Glutamatergic neuron (in vitro differentiated cells): Measurements from ENCODE around the gene TSN. TPM values are rescaled to one million over a fixed set of nuclear protein-coding genes. Genes with fewer than 3 reads are reported as not detected.

Experiments
- DNase-seq: peaks from one replicate; pipeline ENCODE4 v3.0.0; 2022
- H3K27ac Mint-ChIP-seq: one replicate; pipeline ENCODE4 v1.8.0; 2020; ENCODE audit warnings: mild to moderate bottlenecking, mixed read lengths, inconsistent platforms; ENCODE audit not compliant: unreplicated experiment
- H3K27me3 Mint-ChIP-seq: one replicate; pipeline ENCODE4 v1.8.0; 2020; ENCODE audit warnings: mild to moderate bottlenecking, moderate library complexity, mixed read lengths, inconsistent platforms; ENCODE audit not compliant: unreplicated experiment
- H3K36me3 Mint-ChIP-seq: one replicate; pipeline ENCODE4 v1.8.0; 2020; ENCODE audit warnings: mild to moderate bottlenecking, mixed read lengths, inconsistent platforms; ENCODE audit not compliant: unreplicated experiment
- H3K4me1 Mint-ChIP-seq: one replicate; pipeline ENCODE4 v1.8.0; 2020; ENCODE audit warnings: mild to moderate bottlenecking, low read depth, mixed read lengths, inconsistent platforms; ENCODE audit not compliant: unreplicated experiment
- H3K4me3 Mint-ChIP-seq: one replicate; pipeline ENCODE4 v1.8.0; 2020; ENCODE audit warnings: mild to moderate bottlenecking, mixed read lengths, inconsistent platforms; ENCODE audit not compliant: unreplicated experiment
- H3K9me3 Mint-ChIP-seq: one replicate; pipeline ENCODE4 v1.8.0; 2020; ENCODE audit warnings: mild to moderate bottlenecking, moderate library complexity, mixed read lengths, inconsistent platforms; ENCODE audit not compliant: unreplicated experiment
- total RNA-seq: library from RNA; stranded (reverse); fragmentation: NEBNext Ultra II Directional; extraction: Animal tissue kit (Norgen Biotek cat#: 25700); gene quantifications from one replicate; pipeline ENCODE4 v1.2.1, GENCODE V29; 2021; ENCODE audit not compliant: unreplicated experiment
- TF ChIP-seq, protein P1 (sequence below): fragments of 200-600 bp; sonication (generic); IDR thresholded peaks from one replicate; pipeline ENCODE4 v1.5.0; 2021; ENCODE audit not compliant: partially characterized antibody, unreplicated experiment

The TSN gene
- total RNA-seq, 1 donor from 2014 or later, result 47.8 TPM

DNA sequence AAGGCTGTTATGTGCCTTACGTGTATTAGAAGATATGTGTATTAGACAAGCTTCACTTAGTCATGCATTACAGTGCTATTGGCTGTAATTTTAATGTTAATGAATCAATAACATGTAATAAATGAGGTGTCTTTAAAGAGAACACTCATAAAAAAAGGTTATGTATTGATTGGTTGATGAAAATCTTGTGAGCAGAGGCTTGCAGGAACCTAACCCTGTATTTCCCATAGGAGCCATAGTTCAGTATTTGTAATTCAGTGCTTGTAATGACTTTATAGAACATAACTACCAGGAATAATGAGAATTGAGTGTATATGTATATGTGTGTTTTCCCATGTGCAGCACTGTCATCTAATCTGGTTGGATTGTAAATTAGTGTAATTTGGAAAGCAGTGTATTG is 33.2 kb downstream of the TSN start:
- Mint-ChIP-seq H3K27ac (no peak overlapping the region), H3K27me3 (no peaks in the 10 kb centered on the region)
- TF ChIP-seq, protein P1, sequence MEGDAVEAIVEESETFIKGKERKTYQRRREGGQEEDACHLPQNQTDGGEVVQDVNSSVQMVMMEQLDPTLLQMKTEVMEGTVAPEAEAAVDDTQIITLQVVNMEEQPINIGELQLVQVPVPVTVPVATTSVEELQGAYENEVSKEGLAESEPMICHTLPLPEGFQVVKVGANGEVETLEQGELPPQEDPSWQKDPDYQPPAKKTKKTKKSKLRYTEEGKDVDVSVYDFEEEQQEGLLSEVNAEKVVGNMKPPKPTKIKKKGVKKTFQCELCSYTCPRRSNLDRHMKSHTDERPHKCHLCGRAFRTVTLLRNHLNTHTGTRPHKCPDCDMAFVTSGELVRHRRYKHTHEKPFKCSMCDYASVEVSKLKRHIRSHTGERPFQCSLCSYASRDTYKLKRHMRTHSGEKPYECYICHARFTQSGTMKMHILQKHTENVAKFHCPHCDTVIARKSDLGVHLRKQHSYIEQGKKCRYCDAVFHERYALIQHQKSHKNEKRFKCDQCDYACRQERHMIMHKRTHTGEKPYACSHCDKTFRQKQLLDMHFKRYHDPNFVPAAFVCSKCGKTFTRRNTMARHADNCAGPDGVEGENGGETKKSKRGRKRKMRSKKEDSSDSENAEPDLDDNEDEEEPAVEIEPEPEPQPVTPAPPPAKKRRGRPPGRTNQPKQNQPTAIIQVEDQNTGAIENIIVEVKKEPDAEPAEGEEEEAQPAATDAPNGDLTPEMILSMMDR, result no peak

DNA sequence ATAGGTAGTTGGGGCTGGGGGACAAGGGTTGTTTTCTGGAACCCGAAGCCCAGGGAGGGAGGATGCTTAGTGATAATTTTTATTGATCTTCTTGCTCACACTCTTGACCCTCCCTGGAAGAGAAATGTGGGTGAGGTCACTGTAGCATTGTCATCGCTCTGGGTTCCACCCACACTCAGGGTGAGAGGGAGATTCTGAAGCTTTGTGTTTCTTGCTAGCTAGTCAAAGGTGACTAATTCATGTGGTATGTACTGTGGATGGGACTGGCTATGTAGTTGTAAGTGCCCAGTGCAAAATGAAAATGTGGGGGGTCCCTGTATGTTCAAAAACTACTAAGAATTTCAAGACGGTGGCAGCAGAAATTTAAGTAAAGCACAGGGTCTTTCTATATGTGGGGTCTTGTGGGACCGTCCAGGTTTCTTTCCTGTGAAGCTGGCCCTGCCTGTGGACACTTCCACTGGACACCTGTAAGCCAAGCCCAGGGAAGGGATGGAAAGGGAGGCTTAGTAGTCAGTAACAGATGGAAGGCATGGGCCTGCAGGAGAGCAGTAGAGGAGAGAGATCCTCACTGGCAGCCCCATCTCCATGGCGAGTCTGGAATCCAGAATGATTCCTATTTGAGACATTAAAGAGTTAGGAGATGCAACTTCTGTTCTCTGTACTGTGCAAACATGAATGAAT is 35.0 kb downstream of the TSN start:
- Mint-ChIP-seq H3K36me3 (no peaks in the 10 kb centered on the region), H3K9me3 (peaks cover 4% of the 10 kb centered on the region), H3K27me3 (no peaks in the 10 kb centered on the region), H3K4me3 (no peak overlapping the region), H3K4me1 (peaks cover 11% of the 10 kb centered on the region), H3K27ac (no peak overlapping the region)
- TF ChIP-seq, protein P1, result no peak
- DNase-seq, result no peak

More for the DNA sequence above, 33.2 kb downstream of the TSN start:
- DNase-seq, result no peak
- Mint-ChIP-seq H3K9me3 (peaks cover 4% of the 10 kb centered on the region), H3K36me3 (no peaks in the 10 kb centered on the region), H3K4me1 (peaks cover 11% of the 10 kb centered on the region), H3K4me3 (no peak overlapping the region)

DNA sequence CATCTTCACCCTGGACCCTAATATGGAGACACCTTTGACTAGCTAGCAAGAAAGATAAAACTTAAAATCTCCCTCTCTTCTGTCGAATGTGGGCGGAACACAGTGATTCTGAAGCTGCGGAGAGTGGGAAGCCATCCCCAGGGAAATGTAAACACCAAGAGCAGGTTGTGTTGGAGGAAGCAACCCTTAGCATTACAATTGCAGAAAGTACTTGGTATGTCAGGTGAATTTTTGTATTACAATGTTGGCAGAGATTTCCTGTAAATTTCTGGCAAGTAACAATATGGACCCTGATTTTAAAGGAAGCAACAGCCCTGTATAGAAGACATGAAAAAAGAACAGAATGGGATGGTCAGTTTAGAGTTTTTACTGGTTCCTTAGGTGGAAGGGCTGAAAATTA is 35.8 kb downstream of the TSN start:
- TF ChIP-seq, protein P1, result no peak
- Mint-ChIP-seq H3K4me1 (peaks cover 11% of the 10 kb centered on the region), H3K4me3 (no peak overlapping the region), H3K27me3 (no peaks in the 10 kb centered on the region), H3K9me3 (peaks cover 4% of the 10 kb centered on the region), H3K36me3 (no peaks in the 10 kb centered on the region), H3K27ac (no peak overlapping the region)
- no peak for DNase-seq

DNA sequence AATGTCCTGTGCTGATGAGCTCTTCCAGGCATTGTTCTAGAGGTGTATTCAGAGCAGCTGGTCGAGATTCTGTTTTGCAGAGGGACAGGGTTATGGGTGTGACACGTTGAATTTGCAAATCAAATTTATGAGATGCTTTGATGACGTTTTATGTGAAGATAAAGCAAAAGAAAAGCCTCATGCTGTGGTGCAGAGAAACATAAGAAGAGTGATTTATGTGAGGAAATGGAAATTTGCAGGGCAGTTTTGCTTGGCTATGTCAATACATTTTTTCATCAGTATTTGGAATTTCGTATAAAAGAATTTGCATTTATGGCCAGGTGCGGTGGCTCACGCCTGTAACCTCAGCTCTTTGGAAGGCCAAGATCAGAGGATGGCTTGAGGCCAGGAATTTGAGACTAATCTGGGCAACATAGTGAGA is 36.4 kb downstream of the TSN start:
- TF ChIP-seq, protein P1, result no peak
- Mint-ChIP-seq H3K36me3 (no peaks in the 10 kb centered on the region), H3K4me3 (no peak overlapping the region), H3K9me3 (peaks cover 5% of the 10 kb centered on the region), H3K27me3 (no peaks in the 10 kb centered on the region), H3K27ac (no peak overlapping the region), H3K4me1 (peaks cover 11% of the 10 kb centered on the region)
- no peak for DNase-seq

DNA sequence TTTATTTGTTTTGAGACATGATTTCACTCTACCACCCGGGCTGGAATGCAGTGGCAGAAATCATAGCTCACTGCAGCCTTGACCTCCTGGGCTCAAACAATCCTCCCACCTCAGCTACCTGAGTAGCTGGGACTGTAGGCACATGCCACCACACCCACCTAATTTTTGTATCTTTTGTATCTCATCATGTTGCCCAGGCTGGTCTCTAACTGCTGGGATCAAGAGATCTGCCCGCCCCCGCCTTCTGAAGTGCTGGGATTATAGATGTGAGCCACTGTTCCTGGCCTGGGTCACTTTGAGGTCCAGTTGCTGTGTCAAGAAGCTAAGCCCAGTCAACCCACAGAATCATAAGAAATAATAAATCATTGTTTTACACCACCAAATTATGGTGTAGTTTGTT is 38.4 kb downstream of the TSN start:
- DNase-seq, result no peak
- H3K27ac Mint-ChIP-seq, result no peak overlapping the region
- peaks cover 11% of the 10 kb centered on the region for H3K4me1 Mint-ChIP-seq
- H3K36me3 Mint-ChIP-seq, result no peaks in the 10 kb centered on the region
- TF ChIP-seq, protein P1, result no peak
- H3K4me3 Mint-ChIP-seq, result no peak overlapping the region
- no peaks in the 10 kb centered on the region for H3K27me3 Mint-ChIP-seq
- peaks cover 5% of the 10 kb centered on the region for H3K9me3 Mint-ChIP-seq
